ENCODE measurements around the gene ALK. TPM values are rescaled to one million over a fixed set of nuclear protein-coding genes. Genes with fewer than 3 reads are reported as not detected.

Gene ALK
- total RNA-seq, 1 donor: under 0.01 TPM

DNA sequence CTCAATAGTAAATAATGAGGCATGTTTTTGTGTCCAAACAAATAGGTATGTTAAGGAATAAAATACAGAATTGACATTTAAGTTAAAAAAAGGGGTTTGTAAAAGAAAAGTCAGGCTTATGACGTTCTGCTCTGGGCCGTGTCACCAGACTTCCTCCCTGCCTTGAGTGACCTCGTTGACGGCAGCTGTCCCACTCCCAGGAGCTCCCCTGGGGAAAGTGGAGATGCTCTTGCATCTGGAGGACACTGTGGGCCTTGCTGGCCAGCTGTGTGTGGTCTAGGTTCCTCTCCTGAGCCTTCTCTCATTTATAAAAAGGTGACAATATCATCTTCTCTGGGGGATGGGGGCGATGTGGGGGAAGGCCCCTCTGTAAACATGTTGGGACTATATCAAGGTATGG is 609.9 kb downstream of the ALK start:
- Histone ChIP-seq H3K4me1 (ENCODE audit: insufficient read depth, low read length) (no peaks in the 10 kb centered on the region), H3K27me3 (ENCODE audit: insufficient read depth, low read length) (peaks cover 29% of the 10 kb centered on the region), H3K4me3 (ENCODE audit: insufficient read depth, low read length) (no peak overlapping the region), H2AFZ (ENCODE audit: low read length) (no peak overlapping the region), H3K4me2 (ENCODE audit: insufficient read depth, low read length) (no peak overlapping the region), H4K20me1 (ENCODE audit: insufficient read depth, low read length) (no peaks in the 10 kb centered on the region), H3K27ac (ENCODE audit: low read depth, low read length) (no peak overlapping the region), H3K9me3 (ENCODE audit: low read depth, low read length) (no peaks in the 10 kb centered on the region), H3K36me3 (ENCODE audit: insufficient read depth, low read length) (no peaks in the 10 kb centered on the region), H3K79me2 (ENCODE audit: insufficient read depth, low read length) (no peaks in the 10 kb centered on the region)
- TF ChIP-seq CTCF (IDR thresholded peaks at IDR 0.05; ENCODE audit: extremely low read depth, low read depth, low read length): no peak
- DNase-seq (ENCODE audit: insufficient read length, low spot score, missing footprints): no peak

DNA sequence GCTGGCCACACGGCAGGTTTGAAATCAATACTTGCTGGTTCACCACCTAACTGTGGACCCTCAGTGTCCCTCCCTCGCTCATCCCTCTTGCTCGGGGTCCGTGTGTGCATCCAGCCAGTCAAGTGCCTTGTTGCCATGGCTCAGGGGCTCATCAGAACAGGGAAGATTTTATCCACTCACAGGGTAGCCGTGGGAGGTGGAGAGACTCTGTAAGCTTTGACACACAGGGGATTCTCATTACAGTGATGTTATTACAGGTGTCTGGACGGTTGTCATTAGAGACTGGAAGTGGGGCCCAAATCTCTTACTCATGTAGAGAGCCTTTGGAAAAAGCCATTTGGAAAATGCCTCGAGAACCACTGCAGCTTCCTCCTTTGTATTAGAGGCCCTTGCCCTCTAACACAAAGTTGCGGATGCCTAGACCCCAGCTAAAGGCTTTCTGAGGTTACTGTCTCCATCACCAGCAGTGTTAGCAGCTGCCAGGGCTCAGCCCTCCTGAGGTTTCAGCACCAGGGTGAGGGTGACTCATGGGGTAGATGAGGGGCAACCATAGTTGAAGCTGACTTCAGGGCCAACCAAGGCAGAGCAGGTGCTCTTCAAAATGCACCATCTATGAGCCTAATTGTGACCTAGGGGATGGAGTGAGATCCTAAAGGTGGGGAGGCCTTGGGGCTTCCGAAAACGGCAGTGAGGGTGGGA is 610.6 kb downstream of the ALK start:
- Histone ChIP-seq H3K27ac (ENCODE audit: low read depth, low read length) (no peak overlapping the region), H3K4me2 (ENCODE audit: insufficient read depth, low read length) (no peak overlapping the region), H3K36me3 (ENCODE audit: insufficient read depth, low read length) (no peaks in the 10 kb centered on the region), H3K27me3 (ENCODE audit: insufficient read depth, low read length) (peaks cover 28% of the 10 kb centered on the region), H4K20me1 (ENCODE audit: insufficient read depth, low read length) (no peaks in the 10 kb centered on the region), H3K9me3 (ENCODE audit: low read depth, low read length) (no peaks in the 10 kb centered on the region), H3K4me3 (ENCODE audit: insufficient read depth, low read length) (no peak overlapping the region), H3K4me1 (ENCODE audit: insufficient read depth, low read length) (no peaks in the 10 kb centered on the region), H3K79me2 (ENCODE audit: insufficient read depth, low read length) (no peaks in the 10 kb centered on the region), H2AFZ (ENCODE audit: low read length) (no peak overlapping the region)
- no peak for DNase-seq (ENCODE audit: insufficient read length, low spot score, missing footprints)
- no peak for TF ChIP-seq CTCF (IDR thresholded peaks at IDR 0.05; ENCODE audit: extremely low read depth, low read depth, low read length)

GRCh38 chr2:29309090-29310029 is 612.0 kb downstream of the ALK start:
- Histone ChIP-seq H3K27me3 (ENCODE audit: insufficient read depth, low read length) (peaks cover 19% of the 10 kb centered on the region), H3K9me3 (ENCODE audit: low read depth, low read length) (no peaks in the 10 kb centered on the region), H3K79me2 (ENCODE audit: insufficient read depth, low read length) (no peaks in the 10 kb centered on the region), H3K36me3 (ENCODE audit: insufficient read depth, low read length) (no peaks in the 10 kb centered on the region), H4K20me1 (ENCODE audit: insufficient read depth, low read length) (no peaks in the 10 kb centered on the region), H3K27ac (ENCODE audit: low read depth, low read length) (no peak overlapping the region), H3K4me2 (ENCODE audit: insufficient read depth, low read length) (no peak overlapping the region), H3K4me3 (ENCODE audit: insufficient read depth, low read length) (no peak overlapping the region), H2AFZ (ENCODE audit: low read length) (no peak overlapping the region), H3K4me1 (ENCODE audit: insufficient read depth, low read length) (no peaks in the 10 kb centered on the region)
- DNase-seq (ENCODE audit: insufficient read length, low spot score, missing footprints): peak; percentile 87
- TF ChIP-seq CTCF (IDR thresholded peaks at IDR 0.05; ENCODE audit: extremely low read depth, low read depth, low read length): peak; percentile 91

DNA sequence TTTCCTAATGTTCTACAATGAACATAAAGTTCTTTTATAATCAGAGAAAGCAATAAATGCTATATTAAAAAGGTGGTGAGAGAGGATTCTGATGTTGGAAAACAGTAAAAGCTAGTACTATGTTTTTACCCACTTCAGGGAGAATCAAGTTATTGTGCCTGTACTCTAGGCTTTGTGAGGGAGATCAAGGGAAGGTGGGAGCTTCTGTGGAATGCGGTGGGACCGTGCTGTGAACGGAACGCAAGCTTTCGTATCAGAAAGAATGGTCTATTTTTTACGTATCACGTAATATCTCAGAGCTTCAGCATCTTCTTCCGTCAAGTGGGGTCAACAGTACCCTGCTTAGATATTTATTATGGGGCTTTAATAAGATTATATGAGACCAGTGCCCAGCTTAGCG is 613.0 kb downstream of the ALK start:
- Histone ChIP-seq H3K79me2 (ENCODE audit: insufficient read depth, low read length) (no peaks in the 10 kb centered on the region), H3K4me2 (ENCODE audit: insufficient read depth, low read length) (no peak overlapping the region), H3K4me3 (ENCODE audit: insufficient read depth, low read length) (no peak overlapping the region), H3K27ac (ENCODE audit: low read depth, low read length) (no peak overlapping the region), H4K20me1 (ENCODE audit: insufficient read depth, low read length) (no peaks in the 10 kb centered on the region), H3K36me3 (ENCODE audit: insufficient read depth, low read length) (no peaks in the 10 kb centered on the region), H2AFZ (ENCODE audit: low read length) (no peak overlapping the region), H3K9me3 (ENCODE audit: low read depth, low read length) (no peaks in the 10 kb centered on the region), H3K27me3 (ENCODE audit: insufficient read depth, low read length) (peaks cover 13% of the 10 kb centered on the region), H3K4me1 (ENCODE audit: insufficient read depth, low read length) (no peaks in the 10 kb centered on the region)
- DNase-seq (ENCODE audit: insufficient read length, low spot score, missing footprints): no peak
- no peak for TF ChIP-seq CTCF (IDR thresholded peaks at IDR 0.05; ENCODE audit: extremely low read depth, low read depth, low read length)

All from osteoblast (primary cell).